H1 (cell line): Measurements from ENCODE around the gene EGFR. TPM values are rescaled to one million over a fixed set of nuclear protein-coding genes. Genes with fewer than 3 reads are reported as not detected.

Source experiments
- CTCF ChIA-PET: fragments of 300-600 bp; sonication (Branson Sonifier 250); formaldehyde crosslinking; loops from one replicate; lab custom pipeline; 2021; ENCODE audit not compliant: partially characterized antibody; lab: Charles Lee
- POLR2A ChIA-PET: fragments of 300-600 bp; sonication (Branson Sonifier 250); formaldehyde crosslinking; loops from one replicate; lab custom pipeline; 2021; ENCODE audit warnings: inconsistent platforms; ENCODE audit not compliant: partially characterized antibody; lab: Charles Lee
- DNase-seq, 2 experiments: peaks; one replicate each; pipeline versions ENCODE4 v3.0.0 to v3.0.0-alpha.2; 2010 to 2022; ENCODE audit warnings: low spot score in 2 of 2, low read depth in 1 of 2, mixed read lengths in 1 of 2
- FAIRE-seq: peaks from 2 replicates; lab custom pipeline; 2011; peaks lifted over from hg19 to GRCh38; lab: Jason Lieb, UNC
- H2AFZ ChIP-seq: 2 replicates; pipeline ENCODE4 v1.8.1; 2012; ENCODE audit warnings: low read length, inconsistent platforms
- H2AK5ac ChIP-seq: 2 replicates; pipeline ENCODE4 v1.6.1; 2013; ENCODE audit warnings: low read depth, low read length
- H2BK120ac ChIP-seq: replicated peaks from 2 replicates; pipeline ENCODE3; 2013; ENCODE audit warnings: low read depth, low read length, inconsistent platforms
- H2BK12ac ChIP-seq: 2 replicates; pipeline ENCODE4 v1.6.1; 2013; ENCODE audit warnings: low read depth, low read length
- H2BK15ac ChIP-seq: 2 replicates; pipeline ENCODE4 v1.6.1; 2013; ENCODE audit warnings: low read length
- H2BK20ac ChIP-seq: 2 replicates; pipeline ENCODE4 v1.6.1; 2013; ENCODE audit warnings: low read length
- H2BK5ac ChIP-seq: 2 replicates; pipeline ENCODE4 v1.6.1; 2013; ENCODE audit warnings: low read depth, low read length
- H3K14ac ChIP-seq: 2 replicates; pipeline ENCODE4 v1.6.1; 2013; ENCODE audit warnings: inconsistent platforms; ENCODE audit not compliant: insufficient read length
- H3K18ac ChIP-seq: 2 replicates; pipeline ENCODE4 v1.6.1; 2013; ENCODE audit warnings: low read length; ENCODE audit errors: extremely low read depth
- H3K23ac ChIP-seq: 2 replicates; pipeline ENCODE4 v1.6.1; 2013; ENCODE audit warnings: inconsistent platforms; ENCODE audit not compliant: insufficient read length
- H3K23me2 ChIP-seq: 2 replicates; pipeline ENCODE4 v1.6.1; 2013; ENCODE audit warnings: low read depth, low read length
- H3K27ac ChIP-seq: 2 replicates; pipeline ENCODE4 v1.6.1; 2011; ENCODE audit warnings: low read depth, low read length, inconsistent platforms
- H3K27me3 ChIP-seq, 4 experiments: replicated peaks in 1 of 4; 1 replicate in 1 of 4; 2 replicates in 3 of 4; pipeline versions ENCODE4 v1.6.1 to v1.8.1; 2011 to 2013; ENCODE audit warnings: low read length in 3 of 4, mild to moderate bottlenecking in 3 of 4, inconsistent platforms in 2 of 4, mixed read lengths in 2 of 4, moderate library complexity in 1 of 4; ENCODE audit not compliant: control insufficient read depth in 3 of 4, insufficient read depth in 3 of 4; ENCODE audit errors: extremely low read depth in 1 of 4
- H3K36me3 ChIP-seq, 4 experiments: 2 replicates each; pipeline versions ENCODE4 v1.6.1 to v1.8.1; 2011 to 2013; ENCODE audit warnings: mild to moderate bottlenecking in 4 of 4, low read length in 3 of 4, moderate library complexity in 2 of 4, control low read depth in 1 of 4, inconsistent platforms in 1 of 4; ENCODE audit not compliant: insufficient read depth in 4 of 4, control insufficient read depth in 2 of 4
- H3K4ac ChIP-seq: replicated peaks from 2 replicates; pipeline ENCODE3; 2013; ENCODE audit warnings: low read length, low read depth, mixed read lengths, inconsistent platforms; ENCODE audit not compliant: insufficient read length
- H3K4me1 ChIP-seq, 4 experiments: replicated peaks in 1 of 4; 1 replicate in 1 of 4; 2 replicates in 3 of 4; pipeline versions ENCODE4 v1.6.1 to v1.8.1; 2011 to 2013; ENCODE audit warnings: low read length in 3 of 4, inconsistent platforms in 2 of 4, mixed read lengths in 1 of 4; ENCODE audit not compliant: insufficient read depth in 4 of 4, control insufficient read depth in 3 of 4
- H3K4me2 ChIP-seq, 2 experiments: 2 replicates each; pipeline versions ENCODE4 v1.6.1 to v1.8.1; 2011 to 2013; ENCODE audit warnings: low read depth in 2 of 2, low read length in 2 of 2, control low read depth in 1 of 2, inconsistent platforms in 1 of 2, mild to moderate bottlenecking in 1 of 2; ENCODE audit not compliant: insufficient read depth in 1 of 2
- H3K4me3 ChIP-seq, 4 experiments: fragments of 200-600, 300-600 bp in 1 of 4; sonication (generic), shearing (Covaris generic), sonication (Bioruptor Twin) in 1 of 4; 2 replicates each; pipeline versions ENCODE4 v1.5.1 to v1.8.1; 2011 to 2016; ENCODE audit warnings: low read length in 4 of 4, low read depth in 3 of 4, control low read depth in 2 of 4, inconsistent platforms in 2 of 4, mild to moderate bottlenecking in 2 of 4, mixed read lengths in 1 of 4, moderate library complexity in 1 of 4; ENCODE audit not compliant: insufficient read depth in 2 of 4; ENCODE audit errors: extremely low read depth in 1 of 4
- H3K56ac ChIP-seq: replicated peaks from 2 replicates; pipeline ENCODE3; 2013; ENCODE audit warnings: low read depth, mild to moderate bottlenecking, mixed read lengths, low read length, inconsistent platforms; ENCODE audit not compliant: insufficient read length
- H3K79me1 ChIP-seq: 2 replicates; pipeline ENCODE4 v1.6.1; 2013; ENCODE audit warnings: low read depth, low read length, control low read depth
- H3K79me2 ChIP-seq, 2 experiments: 2 replicates each; pipeline versions ENCODE4 v1.6.1 to v1.8.1; 2012 to 2013; ENCODE audit warnings: low read length in 2 of 2, mild to moderate bottlenecking in 2 of 2, inconsistent platforms in 1 of 2; ENCODE audit not compliant: insufficient read depth in 2 of 2, control insufficient read depth in 1 of 2
- H3K9ac ChIP-seq, 4 experiments: replicated peaks in 1 of 4; 1 replicate in 1 of 4; 2 replicates in 3 of 4; pipeline versions ENCODE4 v1.6.1 to v1.8.1; 2011 to 2013; ENCODE audit warnings: low read depth in 3 of 4, low read length in 3 of 4, control low read depth in 2 of 4, mild to moderate bottlenecking in 2 of 4, moderate library complexity in 2 of 4, inconsistent platforms in 1 of 4; ENCODE audit errors: extremely low read depth in 1 of 4
- H3K9me3 ChIP-seq, 2 experiments: 2 replicates each; pipeline versions ENCODE4 v1.6.1 to v1.8.1; 2012 to 2013; ENCODE audit warnings: mild to moderate bottlenecking in 2 of 2, moderate library complexity in 2 of 2, control low read depth in 1 of 2, inconsistent platforms in 1 of 2, low read depth in 1 of 2, low read length in 1 of 2, mixed read lengths in 1 of 2; ENCODE audit not compliant: insufficient read depth in 2 of 2
- H4K20me1 ChIP-seq, 2 experiments: replicated peaks in 1 of 2; 2 replicates each; pipeline versions ENCODE3 to v1.8.1; 2011 to 2013; ENCODE audit warnings: inconsistent platforms in 2 of 2, low read length in 2 of 2, mild to moderate bottlenecking in 1 of 2; ENCODE audit not compliant: insufficient read depth in 2 of 2, control insufficient read depth in 1 of 2
- H4K5ac ChIP-seq: 2 replicates; pipeline ENCODE4 v1.6.1; 2013; ENCODE audit warnings: low read length, low read depth, mixed read lengths, inconsistent platforms; ENCODE audit not compliant: insufficient read length
- H4K8ac ChIP-seq: 2 replicates; pipeline ENCODE4 v1.8.0; 2013; ENCODE audit warnings: mild to moderate bottlenecking, moderate library complexity, low read length, inconsistent platforms; ENCODE audit not compliant: insufficient read depth; ENCODE audit errors: extremely low read depth
- H4K91ac ChIP-seq: replicated peaks from 2 replicates; pipeline ENCODE3; 2013; ENCODE audit warnings: low read length, mixed read lengths, inconsistent platforms; ENCODE audit not compliant: insufficient read length
- BACH1 ChIP-seq: IDR thresholded peaks from 2 replicates; pipeline ENCODE4 v1.6.1; 2012; ENCODE audit warnings: low read length, improper control_type of control experiment
- CBX8 ChIP-seq: fragments of 300-800, 300-1000 bp; sonication (generic); IDR thresholded peaks from 2 replicates; pipeline ENCODE4 v1.7.1; 2016; ENCODE audit warnings: low read depth, low read length, borderline replicate concordance
- EGR1 ChIP-seq: IDR thresholded peaks from 2 replicates; pipeline ENCODE4 v1.6.1; 2011; ENCODE audit warnings: low read depth, low read length, borderline replicate concordance
- JUN ChIP-seq: IDR thresholded peaks from 2 replicates; pipeline ENCODE4 v1.6.1; 2011; ENCODE audit warnings: low read depth, mild to moderate bottlenecking, improper control_type of control experiment, low read length
- POLR2AphosphoS5 ChIP-seq: IDR thresholded peaks from 2 replicates; pipeline ENCODE4 v1.6.1; 2011; ENCODE audit warnings: low read depth, low read length
- SIN3A ChIP-seq, 2 experiments: IDR thresholded peaks in 1 of 2; conservative IDR thresholded peaks in 1 of 2; 2 replicates each; pipeline ENCODE4 v1.6.1; 2011 to 2012; ENCODE audit warnings: low read length in 2 of 2, improper control_type of control experiment in 1 of 2, low read depth in 1 of 2, mild to moderate bottlenecking in 1 of 2
- SP2 ChIP-seq: IDR thresholded peaks from 2 replicates; pipeline ENCODE4 v1.6.1; 2012; ENCODE audit warnings: mild to moderate bottlenecking, low read length, inconsistent platforms
- SUZ12 ChIP-seq: fragments of 200-600 bp; sonication (generic); IDR thresholded peaks from 2 replicates; pipeline ENCODE4 v1.6.1; 2012; ENCODE audit warnings: mild to moderate bottlenecking, inconsistent platforms, low read length, moderate library complexity, mixed read lengths
- WGBS, 2 experiments: shearing (Covaris generic) in 1 of 2; methylation state at CpG; one replicate each; pipeline versions ENCODE4 v1.1.6 to v1.1.7; 2013 to 2015; ENCODE audit warnings: low lambda C conversion rate in 2 of 2, mixed read lengths in 2 of 2, inconsistent platforms in 1 of 2, low coverage in 1 of 2, missing lambda C conversion rate in 1 of 2; ENCODE audit not compliant: insufficient replicate concordance in 2 of 2, insufficient coverage in 1 of 2, insufficient read length in 1 of 2; ENCODE audit errors: extremely low coverage in 1 of 2, missing lambda C conversion rate in 1 of 2; 5-methylcytosine and 5-hydroxymethylcytosine counted together
- polyA plus RNA-seq, 7 experiments: library from polyadenylated mRNA; depleted of rRNA in 3 of 7; stranded (reverse) in 5 of 7; unstranded in 2 of 7; fragments of >200 nt in 5 of 7; fragments of 200-250 nt in 2 of 7; gene quantifications; 1 replicate in 5 of 7; 2 replicates in 1 of 7; 4 replicates in 1 of 7; pipeline versions ENCODE4 v1.2.1 to v1.2.3, GENCODE V29; 2011 to 2013; ENCODE audit warnings: missing spikeins in 2 of 7, mixed read lengths in 2 of 7
- total RNA-seq: library from RNA; stranded (reverse); fragmentation: NEBNext Ultra II Directional; extraction: Animal tissue kit (Norgen Biotek cat#: 25700); gene quantifications from 2 replicates; pipeline ENCODE4 v1.2.1, GENCODE V29; 2021

The EGFR gene
- total and polyA plus RNA-seq, 2 of the 8 experiments (the other 6 are each of a cell fraction or from before 2014, with no cell fraction given): 1.9 to 5.8 TPM

DNA sequence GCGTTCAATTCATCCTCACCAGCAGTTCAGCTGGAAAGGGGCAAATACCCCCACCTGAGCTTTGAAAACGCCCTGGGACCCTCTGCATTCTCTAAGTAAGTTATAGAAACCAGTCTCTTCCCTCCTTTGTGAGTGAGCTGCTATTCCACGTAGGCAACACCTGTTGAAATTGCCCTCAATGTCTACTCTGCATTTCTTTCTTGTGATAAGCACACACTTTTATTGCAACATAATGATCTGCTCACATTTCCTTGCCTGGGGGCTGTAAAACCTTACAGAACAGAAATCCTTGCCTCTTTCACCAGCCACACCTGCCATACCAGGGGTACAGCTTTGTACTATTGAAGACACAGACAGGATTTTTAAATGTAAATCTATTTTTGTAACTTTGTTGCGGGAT is 190.5 kb downstream of the EGFR start:
- no peak overlapping the region for H3K9ac ChIP-seq
- ChIA-PET CTCF (interaction anchor here (2.5 kb wide), 1 partner anchor 46 kb away, joined by 8 read pairs; no protein-coding TSS in a partner anchor), POLR2A (interaction anchor here (1.3 kb wide), 1 partner anchor 18 kb away, joined by 3 read pairs; no protein-coding TSS in a partner anchor)

More for the DNA sequence above, 190.5 kb downstream of the EGFR start:
- H4K91ac ChIP-seq: no peak overlapping the region
- TF ChIP-seq SP2: no peak
- no peak for TF ChIP-seq CBX8
- TF ChIP-seq SIN3A (conservative IDR thresholded peaks at IDR 0.05 in 1 of 2, IDR thresholded peaks at IDR 0.05 in 1 of 2; ENCODE audit: low read depth in 1 of 2, low read length in 2 of 2): no peak
- no peak for TF ChIP-seq POLR2AphosphoS5
- no peak for TF ChIP-seq SUZ12
- no peak for TF ChIP-seq BACH1
- TF ChIP-seq JUN: no peak
- no peak for TF ChIP-seq EGR1
- H3K27ac ChIP-seq: no peak overlapping the region
- no peaks in the 10 kb centered on the region; a peak in 1 of 4 replicates for H3K9me3 ChIP-seq
- H2AK5ac ChIP-seq: no peak overlapping the region
- no peak overlapping the region for H3K56ac ChIP-seq
- no peak overlapping the region for H2BK12ac ChIP-seq
- no peak overlapping the region for H3K4ac ChIP-seq
- FAIRE-seq (no peak), DNase-seq (no peak)
- peaks cover 0 to 2% (median 0%) of the 10 kb centered on the region in 4 experiments; a peak in 1 of 8 replicates for H3K36me3 ChIP-seq
- H3K23ac ChIP-seq: no peak overlapping the region
- H3K14ac ChIP-seq: no peak overlapping the region
- H2AFZ ChIP-seq: no peak overlapping the region
- H3K4me2 ChIP-seq: no peak overlapping the region
- H4K8ac ChIP-seq: no peak overlapping the region
- peaks cover 0 to 2% of the 10 kb centered on the region in 2 experiments; a peak in 1 of 4 replicates for H3K79me2 ChIP-seq
- peaks cover 0 to 4% of the 10 kb centered on the region in 2 experiments for H4K20me1 ChIP-seq
- no peaks in the 10 kb centered on the region; a peak in 1 of 7 replicates for H3K4me1 ChIP-seq
- no peak overlapping the region for H3K18ac ChIP-seq
- no peak overlapping the region for H4K5ac ChIP-seq
- 90% methylated on average over 4 of the region's 4 CpGs; no CpG with 5 or more reads in 1 of the 2 experiments for WGBS, 2 experiments
- no peak overlapping the region for H3K4me3 ChIP-seq
- peaks cover 4% of the 10 kb centered on the region; the same call in 1 of the 2 replicates for H3K23me2 ChIP-seq
- H3K79me1 ChIP-seq: no peaks in the 10 kb centered on the region
- no peak overlapping the region for H2BK15ac ChIP-seq
- no peak overlapping the region for H2BK20ac ChIP-seq
- H2BK120ac ChIP-seq: no peak overlapping the region
- H2BK5ac ChIP-seq: no peak overlapping the region
- H3K27me3 ChIP-seq: no peaks in the 10 kb centered on the region
